Hair follicle dermal papilla cell (primary cell): Measurements from ENCODE around the gene SIKE1. TPM values are rescaled to one million over a fixed set of nuclear protein-coding genes. Genes with fewer than 3 reads are reported as not detected.

ENCODE experiments used
- small RNA-seq: library from RNA; depleted of rRNA; stranded (forward); fragments of <200 nt; gene quantifications from one replicate; pipeline ENCODE3, GENCODE V24; 2012
- total RNA-seq: library from RNA; depleted of rRNA; stranded (reverse); fragments of >200 nt; gene quantifications from 2 replicates; pipeline ENCODE4 v1.2.3, GENCODE V29; 2012

The SIKE1 gene
- 42.1 and 59.7 TPM in 2 replicates for total RNA-seq

GRCh38 chr1:114780344-114781226 is at the start of gene SIKE1:
TSS of gene SIKE1 (minus strand) at chr1:114780685. CDS start at chr1:114780607, 78 bp downstream.

GRCh38 chr1:114757455-114758255 is 22.8 kb downstream of the SIKE1 start, which contains the start of gene CSDE1:
TSS of gene CSDE1 (minus strand) at chr1:114757984. CDS start at chr1:114739890, 18,094 bp downstream.

Small RNA genes lying within 50 kb of the gene (small RNA-seq; reads per million reads assigned to genes)
- not detected for gene RNY1P13

Other genes with a start within 250 kb of the SIKE1 start
- 23.9 and 26.6 TPM in 2 replicates for gene BCAS2, start 199.1 kb downstream of the SIKE1 start, total RNA-seq
- 3.6 and 3.9 TPM in 2 replicates for gene DENND2C, start 110.6 kb downstream of the SIKE1 start, total RNA-seq
- not detected in 2 replicates for gene AMPD1, start 85.1 kb downstream of the SIKE1 start, total RNA-seq
- gene NRAS, start 63.9 kb downstream of the SIKE1 start, total RNA-seq, result 78.9 and 89.7 TPM in 2 replicates
- 454 and 604 TPM in 2 replicates for gene CSDE1, start 22.7 kb downstream of the SIKE1 start, total RNA-seq
- gene SYCP1, start 74.2 kb upstream of the SIKE1 start, total RNA-seq, result not detected in 2 replicates
- not detected in 2 replicates for gene TSHB, start 249.1 kb upstream of the SIKE1 start, total RNA-seq